ENCODE measurements around the gene TAF1L.
A peak's percentile ranks its signal among the peaks of the same experiment; 100 is the strongest.

TAF1L gene

DNA sequence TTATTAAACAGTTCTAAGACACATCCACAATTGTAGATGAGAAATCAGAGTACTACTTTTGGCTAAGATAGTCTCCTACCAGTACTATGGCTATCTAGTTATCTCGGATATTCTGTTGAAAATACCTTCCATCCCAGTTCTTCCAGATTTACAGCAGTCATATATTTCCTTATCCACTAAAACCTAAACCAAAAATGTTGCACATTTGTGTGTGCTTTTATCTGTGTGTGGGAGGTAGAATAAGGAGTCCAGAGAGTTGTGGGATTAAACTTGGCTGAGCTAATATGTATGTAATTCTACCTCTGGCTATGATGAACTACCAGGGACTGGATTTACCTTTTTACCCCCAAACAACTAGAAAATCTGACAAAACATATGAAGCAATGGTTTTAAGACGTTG is 45.0 kb downstream of the TAF1L start:
- no peaks in the 10 kb centered on the region for H3K9me2 ChIP-seq (replicated peaks; ENCODE audit: control insufficient read depth, low read length)
- H3K36me3 ChIP-seq (ENCODE audit: control insufficient read depth, low read length), result no peaks in the 10 kb centered on the region
- H3K9me3 ChIP-seq (ENCODE audit: control insufficient read depth, insufficient read depth, low read length), result no peaks in the 10 kb centered on the region
- no peaks in the 10 kb centered on the region for H3K4me1 ChIP-seq (ENCODE audit: control insufficient read depth, low read length)
- H3F3A ChIP-seq (ENCODE audit: control insufficient read depth, insufficient read depth), result no peaks in the 10 kb centered on the region
- H3K4me3 ChIP-seq (ENCODE audit: low read length), result no peak overlapping the region
- H3K27ac ChIP-seq (ENCODE audit: low read depth, low read length), result no peak overlapping the region
- no peaks in the 10 kb centered on the region for H3K79me2 ChIP-seq (ENCODE audit: control insufficient read depth, low read length)
- H3K4me2 ChIP-seq (ENCODE audit: low read length), result no peak overlapping the region
- H4K20me1 ChIP-seq (ENCODE audit: control insufficient read depth, insufficient read depth, low read depth, low read length), result no peaks in the 10 kb centered on the region
- 0 out of 2 replicates have a peak, but pooled peaks cover 4% of the 10 kb centered on the region for H3K27me3 ChIP-seq (ENCODE audit: control insufficient read depth, low read length)
- no peak for TF ChIP-seq EZH2phosphoT487 (IDR thresholded peaks at IDR 0.05; ENCODE audit: borderline replicate concordance, low read length)
- TF ChIP-seq, protein P1, sequence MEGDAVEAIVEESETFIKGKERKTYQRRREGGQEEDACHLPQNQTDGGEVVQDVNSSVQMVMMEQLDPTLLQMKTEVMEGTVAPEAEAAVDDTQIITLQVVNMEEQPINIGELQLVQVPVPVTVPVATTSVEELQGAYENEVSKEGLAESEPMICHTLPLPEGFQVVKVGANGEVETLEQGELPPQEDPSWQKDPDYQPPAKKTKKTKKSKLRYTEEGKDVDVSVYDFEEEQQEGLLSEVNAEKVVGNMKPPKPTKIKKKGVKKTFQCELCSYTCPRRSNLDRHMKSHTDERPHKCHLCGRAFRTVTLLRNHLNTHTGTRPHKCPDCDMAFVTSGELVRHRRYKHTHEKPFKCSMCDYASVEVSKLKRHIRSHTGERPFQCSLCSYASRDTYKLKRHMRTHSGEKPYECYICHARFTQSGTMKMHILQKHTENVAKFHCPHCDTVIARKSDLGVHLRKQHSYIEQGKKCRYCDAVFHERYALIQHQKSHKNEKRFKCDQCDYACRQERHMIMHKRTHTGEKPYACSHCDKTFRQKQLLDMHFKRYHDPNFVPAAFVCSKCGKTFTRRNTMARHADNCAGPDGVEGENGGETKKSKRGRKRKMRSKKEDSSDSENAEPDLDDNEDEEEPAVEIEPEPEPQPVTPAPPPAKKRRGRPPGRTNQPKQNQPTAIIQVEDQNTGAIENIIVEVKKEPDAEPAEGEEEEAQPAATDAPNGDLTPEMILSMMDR (IDR thresholded peaks at IDR 0.05; ENCODE audit: low read depth, low read length, poor library complexity, severe bottlenecking), result no peak

DNA sequence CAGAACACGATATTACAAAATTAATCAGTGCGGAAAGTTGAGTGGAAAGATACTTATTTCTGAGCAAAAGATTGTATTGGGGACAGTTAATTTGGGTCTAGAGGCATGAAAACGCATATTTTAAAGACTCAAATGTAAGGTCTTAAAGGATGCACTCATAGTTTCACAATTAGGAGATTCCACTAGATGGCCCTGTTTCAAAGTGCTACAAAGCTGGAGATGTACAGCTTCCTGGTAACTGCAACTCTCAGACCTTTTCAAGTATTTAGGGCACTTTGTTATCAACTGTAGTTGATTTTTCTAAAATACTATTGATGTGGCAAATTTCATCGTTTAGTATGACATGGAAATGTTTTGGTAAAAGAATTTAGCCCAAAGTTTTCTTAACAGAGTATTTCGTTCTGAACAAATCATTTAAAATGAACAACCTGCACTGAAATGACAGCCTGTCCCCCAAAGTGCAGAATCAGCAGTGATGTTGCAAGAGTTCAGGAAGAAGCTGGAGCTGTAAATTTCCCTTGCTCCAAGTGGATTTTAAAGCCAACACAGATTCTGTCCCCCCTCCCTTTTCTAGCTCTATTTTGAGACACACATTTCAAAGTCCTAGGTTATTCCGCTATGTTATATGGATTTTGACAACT is 46.3 kb downstream of the TAF1L start:
- Histone ChIP-seq H4K20me1 (ENCODE audit: control insufficient read depth, insufficient read depth, low read depth, low read length) (no peaks in the 10 kb centered on the region), H3K36me3 (ENCODE audit: control insufficient read depth, low read length) (no peaks in the 10 kb centered on the region), H3K4me3 (ENCODE audit: low read length) (no peak overlapping the region), H3K9me2 (replicated peaks; ENCODE audit: control insufficient read depth, low read length) (no peaks in the 10 kb centered on the region), H3K4me2 (ENCODE audit: low read length) (no peak overlapping the region), H3K9me3 (ENCODE audit: control insufficient read depth, insufficient read depth, low read length) (no peaks in the 10 kb centered on the region), H3K27ac (ENCODE audit: low read depth, low read length) (no peak overlapping the region), H3K79me2 (ENCODE audit: control insufficient read depth, low read length) (no peaks in the 10 kb centered on the region), H3F3A (ENCODE audit: control insufficient read depth, insufficient read depth) (no peaks in the 10 kb centered on the region), H3K27me3 (ENCODE audit: control insufficient read depth, low read length) (0 out of 2 replicates have a peak, but pooled peaks cover 7% of the 10 kb centered on the region), H3K4me1 (ENCODE audit: control insufficient read depth, low read length) (no peaks in the 10 kb centered on the region)
- TF ChIP-seq, protein P1 (IDR thresholded peaks at IDR 0.05; ENCODE audit: low read depth, low read length, poor library complexity, severe bottlenecking), result peak; percentile 54
- no peak for TF ChIP-seq EZH2phosphoT487 (IDR thresholded peaks at IDR 0.05; ENCODE audit: borderline replicate concordance, low read length)

DNA sequence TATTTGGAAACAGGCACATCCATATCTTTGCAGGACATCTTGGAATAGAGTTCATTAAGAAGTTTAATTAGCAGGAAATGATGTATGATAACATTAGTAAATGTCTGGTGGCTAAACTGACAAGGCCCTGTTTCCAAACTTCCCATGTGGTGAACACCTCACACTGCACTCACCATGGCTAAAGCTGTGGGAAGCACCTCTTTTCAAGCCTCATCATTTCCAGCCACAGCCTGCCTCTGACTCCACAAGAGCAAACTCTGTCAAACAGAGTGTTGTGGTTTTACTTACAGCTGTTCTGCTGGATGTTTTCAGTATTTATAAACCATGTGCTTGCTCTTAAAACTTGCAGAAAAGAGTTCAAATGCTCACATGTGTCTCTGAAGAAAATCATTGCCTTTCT is 47.6 kb downstream of the TAF1L start:
- Histone ChIP-seq H3K4me1 (ENCODE audit: control insufficient read depth, low read length) (no peaks in the 10 kb centered on the region), H3K79me2 (ENCODE audit: control insufficient read depth, low read length) (no peaks in the 10 kb centered on the region), H3K27ac (ENCODE audit: low read depth, low read length) (no peak overlapping the region), H3K36me3 (ENCODE audit: control insufficient read depth, low read length) (no peaks in the 10 kb centered on the region), H3K9me2 (replicated peaks; ENCODE audit: control insufficient read depth, low read length) (no peaks in the 10 kb centered on the region), H4K20me1 (ENCODE audit: control insufficient read depth, insufficient read depth, low read depth, low read length) (no peaks in the 10 kb centered on the region), H3K4me3 (ENCODE audit: low read length) (no peak overlapping the region), H3K9me3 (ENCODE audit: control insufficient read depth, insufficient read depth, low read length) (no peaks in the 10 kb centered on the region), H3K4me2 (ENCODE audit: low read length) (no peak overlapping the region), H3F3A (ENCODE audit: control insufficient read depth, insufficient read depth) (no peaks in the 10 kb centered on the region), H3K27me3 (ENCODE audit: control insufficient read depth, low read length) (0 out of 2 replicates have a peak, but pooled peaks cover 7% of the 10 kb centered on the region)
- TF ChIP-seq EZH2phosphoT487 (IDR thresholded peaks at IDR 0.05; ENCODE audit: borderline replicate concordance, low read length), result no peak
- TF ChIP-seq, protein P1 (IDR thresholded peaks at IDR 0.05; ENCODE audit: low read depth, low read length, poor library complexity, severe bottlenecking), result no peak
